Measurements from ENCODE around the gene POLR2F. TPM values are rescaled to one million over a fixed set of nuclear protein-coding genes. Genes with fewer than 3 reads are reported as not detected.
"Not testable (repeated sequence)": the region's sequence is repeated elsewhere in the genome, so short reads cannot be mapped to it uniquely, and the experiment has no call there.

The POLR2F gene
- total and polyA plus RNA-seq, 2 donors: 82.4 to 88.0 TPM

DNA sequence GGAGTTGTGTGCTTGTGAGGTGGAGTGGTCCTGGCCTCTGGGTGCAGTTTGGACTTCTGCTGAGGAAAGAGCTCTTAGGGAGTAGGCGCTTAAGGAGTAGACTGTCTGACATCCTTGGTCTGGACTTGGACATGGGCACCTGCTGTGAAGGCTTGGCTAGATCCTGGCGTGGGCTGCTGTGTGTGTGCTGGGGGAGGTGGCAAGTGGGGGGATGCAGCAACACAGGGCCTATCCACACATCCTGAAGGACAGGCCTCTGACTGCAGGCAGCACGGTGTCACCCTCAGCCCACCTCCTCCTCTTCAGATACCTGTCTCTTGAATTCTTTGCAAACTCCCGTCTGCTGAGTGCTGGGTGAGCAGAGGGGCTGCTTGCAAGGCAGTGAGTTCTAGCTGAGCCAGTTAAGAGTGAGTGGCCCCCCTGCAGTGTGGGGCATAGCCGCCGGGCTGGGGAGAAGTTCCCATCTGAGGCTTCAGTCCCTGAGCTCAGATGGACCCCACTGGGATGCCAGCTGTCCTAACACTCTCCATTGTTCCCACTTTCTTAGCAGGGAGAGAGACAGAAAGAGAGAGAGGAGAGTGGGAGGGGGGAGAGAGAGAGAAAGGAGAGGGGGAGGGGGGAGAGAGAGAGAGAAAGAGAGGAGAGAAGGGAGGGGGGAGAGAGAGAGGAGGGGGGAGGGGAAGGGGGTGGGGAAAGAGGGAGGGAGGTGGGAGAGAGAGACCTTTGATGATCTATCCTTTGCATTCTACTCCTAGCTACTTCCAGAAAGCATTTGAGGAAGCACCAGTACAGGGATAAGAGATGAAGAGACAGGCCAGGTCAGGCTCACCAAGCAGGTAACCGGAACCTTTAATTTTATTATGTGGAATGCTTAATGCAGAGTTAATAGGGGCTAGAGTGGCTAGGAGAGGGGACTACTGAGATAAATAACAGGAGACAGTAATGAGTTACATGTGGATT lies 18.3 kb downstream of the POLR2F start:
- 98% methylated on average over 7 of the region's 7 CpGs for WGBS
- H3K4me1 ChIP-seq (ENCODE audit: control insufficient read depth in 2 of 2, insufficient read depth in 2 of 2, low read length in 2 of 2): no peaks in the 10 kb centered on the region
- no peak for DNase-seq (ENCODE audit: low read depth in 6 of 9, low spot score in 9 of 9)
- H3K27ac ChIP-seq (ENCODE audit: low read depth in 1 of 2, low read length in 1 of 2): no peak overlapping the region
- no peak overlapping the region for H3K4me3 ChIP-seq (ENCODE audit: low read length in 2 of 2)
- H3K36me3 ChIP-seq (ENCODE audit: control insufficient read depth in 2 of 2, insufficient read depth in 2 of 2, low read length in 1 of 2): peaks cover 23 to 24% of the 10 kb centered on the region in 2 donors
- no peaks in the 10 kb centered on the region for H3K9me3 ChIP-seq (ENCODE audit: control insufficient read depth in 2 of 2, insufficient read depth in 1 of 2, low read length in 1 of 2)
- no peaks in the 10 kb centered on the region for H3K27me3 ChIP-seq (ENCODE audit: control insufficient read depth in 2 of 2, insufficient read depth in 1 of 2, low read length in 1 of 2)

DNA sequence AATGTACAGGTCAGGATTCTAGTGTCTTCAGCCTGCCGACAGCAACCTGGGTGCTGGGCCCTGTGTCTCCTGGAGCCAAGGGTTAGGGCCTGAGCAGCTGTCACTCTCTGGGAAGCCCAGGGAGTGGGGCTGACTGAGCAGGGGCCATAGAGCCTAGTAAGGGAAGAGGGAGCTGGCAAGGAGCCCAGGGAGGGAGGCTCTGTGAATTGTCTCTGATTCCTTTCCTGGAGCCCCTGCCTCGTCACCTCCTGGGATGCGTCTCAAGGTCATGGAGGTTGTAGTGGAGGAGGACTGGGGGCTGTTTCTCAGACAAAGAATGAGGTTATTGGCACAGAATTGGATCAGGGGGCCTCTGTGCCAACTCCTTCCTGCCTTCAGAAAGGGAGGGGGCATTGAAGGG lies 19.0 kb downstream of the POLR2F start:
- WGBS: 67% methylated on average over 3 of the region's 3 CpGs
- H3K36me3 ChIP-seq (ENCODE audit: control insufficient read depth in 2 of 2, insufficient read depth in 2 of 2, low read length in 1 of 2): peaks cover 15 to 17% of the 10 kb centered on the region in 2 donors
- DNase-seq (ENCODE audit: low read depth in 6 of 9, low spot score in 9 of 9): no peak

DNA sequence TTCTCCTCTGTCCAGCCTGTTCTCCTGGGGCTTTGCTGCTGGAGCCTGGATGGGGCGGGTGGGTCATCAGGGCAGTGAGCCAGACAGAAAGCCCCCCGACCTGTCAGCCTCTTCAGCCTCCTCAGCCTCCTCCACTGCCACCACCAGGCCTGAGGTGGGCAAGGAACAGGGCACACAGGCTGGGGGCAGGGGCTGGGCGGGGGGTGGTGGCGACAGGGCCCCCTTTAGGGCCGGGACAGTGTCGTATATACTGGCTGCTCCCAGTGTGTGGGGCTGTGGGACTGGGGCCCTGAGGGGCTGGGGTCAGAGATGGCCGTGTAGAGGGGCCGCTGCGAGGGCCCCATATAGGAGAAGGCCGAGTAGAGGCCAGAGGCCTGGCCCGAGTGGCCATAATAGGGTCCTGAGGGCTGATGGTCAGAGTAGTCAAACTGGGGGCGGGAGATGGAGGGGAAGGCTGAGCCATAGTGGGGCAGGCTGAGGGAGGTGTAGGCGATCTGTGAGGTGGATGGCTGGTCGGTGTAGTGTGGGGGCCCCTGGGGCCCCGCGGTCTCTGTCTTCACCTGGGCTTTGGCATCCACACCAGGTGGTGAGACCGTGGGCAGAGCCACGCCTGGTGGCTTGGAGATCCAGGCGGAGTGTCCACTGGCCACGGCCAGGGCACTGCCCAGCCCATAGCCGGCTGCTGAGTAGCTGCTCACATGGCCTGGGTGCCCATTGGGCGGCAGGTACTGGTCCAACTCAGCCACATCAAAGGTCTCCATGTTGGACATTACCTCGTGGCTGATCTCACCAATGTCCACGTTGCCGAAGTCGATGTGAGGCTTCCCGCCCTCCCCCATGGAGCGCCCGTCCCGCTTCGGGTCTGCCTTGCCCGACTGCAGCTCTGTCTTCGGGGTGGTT lies 20.0 kb downstream of the POLR2F start:
- peaks cover 5 to 8% of the 10 kb centered on the region in 2 donors for H3K36me3 ChIP-seq (ENCODE audit: control insufficient read depth in 2 of 2, insufficient read depth in 2 of 2, low read length in 1 of 2)
- WGBS: 98% methylated on average over 33 of the region's 33 CpGs

More for the DNA sequence above, 19.0 kb downstream of the POLR2F start:
- H3K27me3 ChIP-seq (ENCODE audit: control insufficient read depth in 2 of 2, insufficient read depth in 1 of 2, low read length in 1 of 2): no peaks in the 10 kb centered on the region
- H3K4me3 ChIP-seq (ENCODE audit: low read length in 2 of 2): no peak overlapping the region
- H3K9me3 ChIP-seq (ENCODE audit: control insufficient read depth in 2 of 2, insufficient read depth in 1 of 2, low read length in 1 of 2): no peaks in the 10 kb centered on the region
- no peaks in the 10 kb centered on the region for H3K4me1 ChIP-seq (ENCODE audit: control insufficient read depth in 2 of 2, insufficient read depth in 2 of 2, low read length in 2 of 2)
- H3K27ac ChIP-seq (ENCODE audit: low read depth in 1 of 2, low read length in 1 of 2): no peak overlapping the region

DNA sequence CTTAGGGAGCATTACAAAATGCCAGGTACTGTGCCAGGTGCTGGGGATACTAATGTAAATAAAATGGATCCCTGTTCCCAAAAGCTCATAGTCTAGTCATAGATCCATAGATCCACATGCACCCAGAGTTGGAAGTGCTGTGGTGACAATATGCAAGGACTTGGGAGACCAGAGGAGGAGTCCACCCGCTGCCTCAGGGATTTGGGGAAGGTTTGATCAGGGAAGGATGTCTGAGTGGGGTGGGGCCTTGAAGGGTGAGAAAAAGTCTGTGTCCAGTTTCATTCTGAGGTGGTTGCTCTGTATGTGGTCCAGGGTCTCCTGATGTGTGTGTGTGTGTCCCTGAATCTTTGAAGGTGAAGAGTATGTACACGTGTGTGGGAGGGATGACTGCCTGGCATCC lies 21.7 kb downstream of the POLR2F start:
- no peaks in the 10 kb centered on the region for H3K27me3 ChIP-seq (ENCODE audit: control insufficient read depth in 2 of 2, insufficient read depth in 1 of 2, low read length in 1 of 2)
- peaks cover 0 to 3% of the 10 kb centered on the region in 2 donors for H3K36me3 ChIP-seq (ENCODE audit: control insufficient read depth in 2 of 2, insufficient read depth in 2 of 2, low read length in 1 of 2)
- H3K4me1 ChIP-seq (ENCODE audit: control insufficient read depth in 2 of 2, insufficient read depth in 2 of 2, low read length in 2 of 2): no peaks in the 10 kb centered on the region
- H3K4me3 ChIP-seq (ENCODE audit: low read length in 2 of 2): no peak overlapping the region
- H3K27ac ChIP-seq (ENCODE audit: low read depth in 1 of 2, low read length in 1 of 2): no peak overlapping the region
- no peaks in the 10 kb centered on the region for H3K9me3 ChIP-seq (ENCODE audit: control insufficient read depth in 2 of 2, insufficient read depth in 1 of 2, low read length in 1 of 2)
- WGBS: 96% methylated on average over 2 of the region's 2 CpGs
- no peak for DNase-seq (ENCODE audit: low read depth in 6 of 9, low spot score in 9 of 9)

More for the DNA sequence above, 20.0 kb downstream of the POLR2F start:
- no peak overlapping the region for H3K4me3 ChIP-seq (ENCODE audit: low read length in 2 of 2)
- H3K4me1 ChIP-seq (ENCODE audit: control insufficient read depth in 2 of 2, insufficient read depth in 2 of 2, low read length in 2 of 2): no peaks in the 10 kb centered on the region
- DNase-seq (ENCODE audit: low read depth in 6 of 9, low spot score in 9 of 9): no peak
- no peaks in the 10 kb centered on the region for H3K27me3 ChIP-seq (ENCODE audit: control insufficient read depth in 2 of 2, insufficient read depth in 1 of 2, low read length in 1 of 2)
- no peak overlapping the region for H3K27ac ChIP-seq (ENCODE audit: low read depth in 1 of 2, low read length in 1 of 2)
- H3K9me3 ChIP-seq (ENCODE audit: control insufficient read depth in 2 of 2, insufficient read depth in 1 of 2, low read length in 1 of 2): no peaks in the 10 kb centered on the region

DNA sequence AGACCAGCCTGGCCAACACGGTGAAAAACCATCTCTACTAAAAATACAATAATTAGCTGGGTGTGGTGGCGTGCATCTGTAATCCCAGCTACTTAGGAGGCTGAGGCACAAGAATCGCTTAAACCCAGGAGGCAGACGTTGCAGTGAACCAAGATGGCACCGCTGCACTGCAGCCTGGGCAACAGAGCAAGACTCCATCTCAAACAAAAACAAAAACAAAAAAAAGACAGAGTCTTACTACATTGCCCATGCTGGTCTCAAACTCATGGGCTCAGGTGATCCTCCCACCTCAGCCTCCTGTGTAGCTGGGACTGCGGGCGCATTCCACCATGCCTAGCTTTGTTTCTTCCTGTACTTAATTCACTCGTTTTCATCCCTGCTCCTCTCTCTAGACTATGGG lies 22.5 kb downstream of the POLR2F start:
- 98% methylated on average over 8 of the region's 8 CpGs for WGBS

DNA sequence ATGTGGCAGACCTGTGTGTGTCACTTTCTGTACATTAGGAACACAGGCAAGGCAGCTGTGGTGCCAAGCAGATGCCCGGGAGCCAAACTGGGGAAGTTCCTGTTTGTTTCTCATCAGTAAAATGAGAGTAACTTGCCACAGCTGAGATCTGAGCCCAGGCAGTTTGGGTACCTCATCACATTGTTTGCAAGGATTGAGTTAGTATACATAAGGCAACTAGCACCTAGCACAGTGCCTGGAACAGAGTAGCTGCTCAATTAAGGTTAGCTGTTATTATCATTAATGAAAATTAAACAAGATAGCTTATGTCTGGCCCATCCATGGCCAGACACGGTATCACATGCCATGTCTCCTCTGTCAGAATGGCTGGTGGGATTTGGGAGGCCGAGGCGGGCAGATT lies 23.0 kb downstream of the POLR2F start:
- no peak for DNase-seq (ENCODE audit: low read depth in 6 of 9, low spot score in 9 of 9)
- H3K27me3 ChIP-seq (ENCODE audit: control insufficient read depth in 2 of 2, insufficient read depth in 1 of 2, low read length in 1 of 2): peaks cover 0 to under 1% of the 10 kb centered on the region in 2 donors
- H3K4me1 ChIP-seq (ENCODE audit: control insufficient read depth in 2 of 2, insufficient read depth in 2 of 2, low read length in 2 of 2): no peaks in the 10 kb centered on the region
- H3K27ac ChIP-seq (ENCODE audit: low read depth in 1 of 2, low read length in 1 of 2): no peak overlapping the region
- H3K4me3 ChIP-seq (ENCODE audit: low read length in 2 of 2): no peak overlapping the region
- peaks cover 0 to 3% of the 10 kb centered on the region in 2 donors for H3K36me3 ChIP-seq (ENCODE audit: control insufficient read depth in 2 of 2, insufficient read depth in 2 of 2, low read length in 1 of 2)
- no peaks in the 10 kb centered on the region for H3K9me3 ChIP-seq (ENCODE audit: control insufficient read depth in 2 of 2, insufficient read depth in 1 of 2, low read length in 1 of 2)
- 88% methylated on average over 4 of the region's 4 CpGs for WGBS

More for the DNA sequence above, 22.5 kb downstream of the POLR2F start:
- not testable (repeated sequence) for H3K27ac ChIP-seq (ENCODE audit: low read depth in 1 of 2, low read length in 1 of 2); H3K9me3 ChIP-seq (ENCODE audit: control insufficient read depth in 2 of 2, insufficient read depth in 1 of 2, low read length in 1 of 2); DNase-seq (ENCODE audit: low read depth in 6 of 9, low spot score in 9 of 9); H3K4me3 ChIP-seq (ENCODE audit: low read length in 2 of 2); H3K36me3 ChIP-seq (ENCODE audit: control insufficient read depth in 2 of 2, insufficient read depth in 2 of 2, low read length in 1 of 2); H3K27me3 ChIP-seq (ENCODE audit: control insufficient read depth in 2 of 2, insufficient read depth in 1 of 2, low read length in 1 of 2); H3K4me1 ChIP-seq (ENCODE audit: control insufficient read depth in 2 of 2, insufficient read depth in 2 of 2, low read length in 2 of 2)

DNA sequence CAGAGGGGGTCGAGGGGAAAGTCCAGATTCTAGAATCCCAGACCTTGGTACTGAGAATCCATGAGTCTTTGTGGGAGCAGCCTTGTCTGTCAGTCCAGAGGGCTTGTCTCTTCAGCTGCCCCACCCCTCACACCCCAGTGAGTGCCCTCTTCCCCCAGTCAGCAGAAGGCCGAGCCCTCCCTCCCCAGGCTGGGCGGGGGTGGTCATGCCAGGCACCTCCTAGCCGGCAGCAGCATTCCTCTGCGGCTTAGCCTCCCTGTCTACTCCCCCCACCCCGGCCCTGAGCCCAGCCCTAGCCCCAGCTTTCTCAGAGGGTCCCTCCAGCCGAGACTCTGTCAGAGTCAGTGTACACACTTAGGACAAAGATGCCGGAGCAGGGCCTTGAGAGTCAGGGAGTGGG lies 26.3 kb downstream of the POLR2F start:
- Histone ChIP-seq H3K27me3 (ENCODE audit: control insufficient read depth in 2 of 2, insufficient read depth in 1 of 2, low read length in 1 of 2) (peaks cover 0 to 25% of the 10 kb centered on the region in 2 donors), H3K4me3 (ENCODE audit: low read length in 2 of 2) (no peak overlapping the region), H3K36me3 (ENCODE audit: control insufficient read depth in 2 of 2, insufficient read depth in 2 of 2, low read length in 1 of 2) (peaks cover 0 to 3% of the 10 kb centered on the region in 2 donors), H3K27ac (ENCODE audit: low read depth in 1 of 2, low read length in 1 of 2) (no peak overlapping the region), H3K4me1 (ENCODE audit: control insufficient read depth in 2 of 2, insufficient read depth in 2 of 2, low read length in 2 of 2) (peaks cover 0 to 4% of the 10 kb centered on the region in 2 donors), H3K9me3 (ENCODE audit: control insufficient read depth in 2 of 2, insufficient read depth in 1 of 2, low read length in 1 of 2) (peaks cover 0 to 5% of the 10 kb centered on the region in 2 donors)
- 98% methylated on average over 8 of the region's 8 CpGs for WGBS
- DNase-seq (ENCODE audit: low read depth in 6 of 9, low spot score in 9 of 9): no peak

DNA sequence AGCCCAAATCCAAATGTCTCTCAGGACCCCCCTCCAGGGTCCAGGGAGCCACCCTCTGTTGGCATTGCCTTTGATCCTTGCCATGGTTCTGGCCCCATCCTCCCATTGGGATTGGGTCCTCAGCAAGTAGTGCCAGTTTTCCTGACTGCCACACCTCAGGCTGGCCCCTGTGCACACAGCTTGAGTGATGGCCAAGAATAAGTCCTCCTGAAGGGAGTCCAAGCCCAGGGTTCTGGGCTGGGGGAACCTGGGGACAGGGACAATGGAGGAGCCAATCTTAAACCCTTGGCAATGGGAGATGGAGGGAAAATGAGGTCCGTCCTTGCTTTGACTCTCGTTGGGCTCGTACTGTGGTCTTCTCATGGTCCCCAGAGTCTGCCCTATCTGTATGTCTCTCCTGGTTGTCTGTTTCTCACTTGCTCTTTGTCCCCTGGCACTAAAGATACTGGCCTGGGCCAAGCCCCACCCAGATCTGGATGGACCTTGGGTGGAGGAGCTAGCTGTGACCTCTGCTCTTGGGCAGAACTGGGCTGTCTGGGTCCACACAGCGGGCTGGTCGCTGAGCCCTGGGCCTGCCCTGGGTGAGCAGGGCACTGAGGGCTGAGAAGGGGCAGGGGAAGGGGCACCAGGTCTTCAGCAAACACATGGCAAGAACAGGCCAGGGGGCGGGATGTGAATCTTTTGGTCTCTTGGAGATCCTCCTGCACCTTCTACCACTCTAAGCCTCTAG lies 27.9 kb downstream of the POLR2F start:
- Histone ChIP-seq H3K27me3 (ENCODE audit: control insufficient read depth in 2 of 2, insufficient read depth in 1 of 2, low read length in 1 of 2) (peaks cover 0 to 25% of the 10 kb centered on the region in 2 donors), H3K36me3 (ENCODE audit: control insufficient read depth in 2 of 2, insufficient read depth in 2 of 2, low read length in 1 of 2) (peaks cover 0 to 4% of the 10 kb centered on the region in 2 donors), H3K27ac (ENCODE audit: low read depth in 1 of 2, low read length in 1 of 2) (no peak overlapping the region), H3K9me3 (ENCODE audit: control insufficient read depth in 2 of 2, insufficient read depth in 1 of 2, low read length in 1 of 2) (peaks cover 0 to 5% of the 10 kb centered on the region in 2 donors), H3K4me3 (ENCODE audit: low read length in 2 of 2) (no peak overlapping the region), H3K4me1 (ENCODE audit: control insufficient read depth in 2 of 2, insufficient read depth in 2 of 2, low read length in 2 of 2) (peaks cover 0 to 4% of the 10 kb centered on the region in 2 donors)
- 98% methylated on average over 6 of the region's 6 CpGs for WGBS
- no peak for DNase-seq (ENCODE audit: low read depth in 6 of 9, low spot score in 9 of 9)
